Memory B cell (primary cell): Measurements from ENCODE around the gene GNAS-AS1.
"Not testable (repeated sequence)": the region's sequence is repeated elsewhere in the genome, so short reads cannot be mapped to it uniquely, and the experiment has no call there.

ENCODE experiments used
- ATAC-seq: fragments of 150-1000 bp; cut with Tn5 transposase; 2 replicates; pipeline ENCODE4 v1.10.0; 2021; ENCODE audit warnings: low read depth, mild to moderate bottlenecking, moderate library complexity
- DNase-seq, 2 donors: peaks; one replicate each; pipeline ENCODE4 v3.0.0; 2022; ENCODE audit warnings: low spot score in 2 of 2
- H3K27ac Mint-ChIP-seq: one replicate; pipeline ENCODE4 v1.8.0; 2022; ENCODE audit warnings: mild to moderate bottlenecking, moderate library complexity, mixed read lengths
- H3K27me3 Mint-ChIP-seq: one replicate; pipeline ENCODE4 v1.8.0; 2022; ENCODE audit warnings: mixed read lengths
- H3K36me3 Mint-ChIP-seq: one replicate; pipeline ENCODE4 v1.8.0; 2022; ENCODE audit warnings: mild to moderate bottlenecking, mixed read lengths
- H3K4me1 Mint-ChIP-seq: one replicate; pipeline ENCODE4 v1.8.0; 2022; ENCODE audit warnings: mixed read lengths
- H3K4me3 Mint-ChIP-seq: one replicate; pipeline ENCODE4 v1.8.0; 2022; ENCODE audit warnings: mild to moderate bottlenecking, moderate library complexity, mixed read lengths
- H3K9me3 Mint-ChIP-seq: one replicate; pipeline ENCODE4 v1.8.0; 2022; ENCODE audit warnings: mixed read lengths

The GNAS-AS1 gene

DNA sequence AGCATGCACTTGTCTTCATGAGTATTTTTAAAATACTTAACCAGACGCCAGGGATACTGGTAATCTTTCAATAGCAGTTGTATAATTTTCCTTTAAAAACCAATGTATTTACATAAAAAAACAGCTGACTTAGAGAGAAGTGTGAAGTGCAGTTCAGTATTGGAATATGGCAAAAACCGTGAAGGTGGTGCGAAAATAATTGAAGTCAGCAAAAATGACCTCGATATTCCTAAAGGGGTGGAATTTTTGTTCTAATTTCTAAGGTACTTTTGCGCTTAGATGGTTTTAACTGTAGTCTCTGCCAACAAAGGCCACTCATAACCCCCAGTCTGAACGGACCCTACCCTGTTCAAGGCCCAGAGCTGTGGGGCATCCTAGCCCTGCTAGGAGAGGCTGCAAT, 25.3 kb downstream of the GNAS-AS1 start:
- peaks cover 8% of the 10 kb centered on the region for H3K9me3 Mint-ChIP-seq
- ATAC-seq (no peak), DNase-seq (no peak)
- H3K27me3 Mint-ChIP-seq, result no peaks in the 10 kb centered on the region
- no peak overlapping the region for H3K4me3 Mint-ChIP-seq
- no peak overlapping the region for H3K27ac Mint-ChIP-seq
- H3K36me3 Mint-ChIP-seq, result peaks cover 8% of the 10 kb centered on the region
- no peaks in the 10 kb centered on the region for H3K4me1 Mint-ChIP-seq

DNA sequence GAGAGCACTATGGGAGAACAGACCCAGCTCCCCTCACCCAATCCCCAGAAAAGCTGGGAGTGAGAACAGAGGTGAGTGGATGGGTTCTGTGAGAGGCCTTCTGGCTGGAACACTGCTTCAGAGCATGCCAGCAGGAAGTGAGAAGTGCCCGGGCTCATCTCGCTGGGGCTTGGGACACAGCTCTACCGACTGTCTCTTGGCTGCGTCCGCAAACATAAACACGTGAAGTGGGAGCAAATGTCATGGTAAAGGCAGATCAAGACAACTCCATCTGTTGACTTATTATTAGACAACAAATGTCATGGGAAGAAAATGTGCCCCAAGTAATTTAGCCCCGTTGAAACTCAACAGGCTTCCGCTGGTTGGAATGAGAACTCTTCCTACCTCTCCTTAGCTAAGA, 25.9 kb downstream of the GNAS-AS1 start:
- Mint-ChIP-seq H3K36me3 (peaks cover 8% of the 10 kb centered on the region), H3K27ac (no peak overlapping the region), H3K4me3 (no peak overlapping the region), H3K9me3 (peaks cover 8% of the 10 kb centered on the region), H3K4me1 (no peaks in the 10 kb centered on the region), H3K27me3 (no peaks in the 10 kb centered on the region)
- DNase-seq, result no peak
- ATAC-seq, result no peak

DNA sequence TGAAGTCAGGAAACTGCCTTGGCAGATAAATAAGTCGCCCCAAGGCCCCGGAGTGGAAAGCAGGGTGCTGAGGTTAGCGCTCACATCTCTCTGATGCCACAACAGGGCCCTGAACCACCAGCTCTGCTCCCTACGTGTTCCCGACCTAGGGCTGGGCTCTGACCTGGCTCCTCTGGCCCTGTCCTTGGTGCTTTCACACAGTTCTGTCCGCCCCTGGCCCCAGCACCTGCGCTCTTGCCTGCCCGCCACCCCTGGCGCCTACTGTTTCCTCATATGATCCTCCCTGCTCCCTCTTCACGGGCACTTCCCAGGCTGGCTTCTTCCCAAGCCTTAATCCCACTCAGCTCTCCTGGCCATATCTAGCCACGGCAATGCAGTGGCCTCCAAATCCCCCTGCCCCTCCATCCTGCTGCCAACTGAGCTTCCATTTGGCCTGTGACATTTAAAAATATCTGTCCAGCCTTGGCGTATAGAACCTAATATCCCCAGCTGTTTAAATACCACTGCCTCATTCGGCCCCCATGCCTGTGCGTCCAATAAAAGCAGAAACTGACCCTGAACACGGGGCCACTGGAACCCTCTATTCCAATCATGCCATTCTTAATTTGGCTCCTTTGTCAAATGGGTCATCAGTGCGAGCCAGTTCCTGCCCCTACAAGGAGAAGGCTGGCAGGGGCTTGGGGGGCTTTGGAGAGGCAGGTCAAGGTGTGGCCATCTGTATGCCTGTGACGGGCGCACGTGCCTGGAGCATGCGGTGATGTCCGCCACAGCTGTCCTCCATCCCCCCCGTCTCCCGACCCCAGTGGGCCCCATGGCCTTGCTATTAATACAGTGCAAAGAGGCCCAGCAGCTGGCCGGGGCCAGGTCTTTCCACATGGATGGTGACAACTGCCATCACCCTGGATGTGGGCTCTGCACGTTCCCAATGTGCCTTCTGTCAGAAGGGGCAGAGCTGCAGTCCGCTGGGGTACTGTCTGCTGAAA, 27.7 kb downstream of the GNAS-AS1 start:
- H3K27me3 Mint-ChIP-seq, result no peaks in the 10 kb centered on the region
- H3K9me3 Mint-ChIP-seq, result peaks cover 5% of the 10 kb centered on the region
- ATAC-seq (no peak), DNase-seq (no peak)
- H3K27ac Mint-ChIP-seq, result no peak overlapping the region
- H3K4me3 Mint-ChIP-seq, result no peak overlapping the region
- peaks cover 5% of the 10 kb centered on the region for H3K36me3 Mint-ChIP-seq
- H3K4me1 Mint-ChIP-seq, result no peaks in the 10 kb centered on the region

DNA sequence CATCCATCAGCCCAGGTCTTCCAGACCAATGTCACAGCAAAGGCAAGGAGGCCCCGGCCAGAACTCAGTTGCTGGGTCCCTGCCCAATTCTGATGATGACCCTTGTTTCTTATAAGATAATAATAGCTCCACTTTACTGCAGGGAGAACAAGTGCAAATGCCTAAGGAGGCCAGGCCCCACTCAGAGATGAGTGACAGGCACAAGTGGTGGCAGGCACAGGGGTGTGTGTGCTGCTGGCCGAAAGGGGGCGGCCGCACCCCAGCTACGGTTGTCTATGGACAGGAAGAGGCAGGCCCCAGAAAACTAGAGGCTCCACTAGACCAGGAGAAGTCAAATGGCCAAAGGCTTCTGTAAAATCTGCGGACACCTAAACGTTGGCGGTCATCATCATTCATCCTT, 28.6 kb downstream of the GNAS-AS1 start:
- peaks cover 5% of the 10 kb centered on the region for H3K9me3 Mint-ChIP-seq
- peaks cover 5% of the 10 kb centered on the region for H3K36me3 Mint-ChIP-seq
- H3K4me3 Mint-ChIP-seq, result no peak overlapping the region

DNA sequence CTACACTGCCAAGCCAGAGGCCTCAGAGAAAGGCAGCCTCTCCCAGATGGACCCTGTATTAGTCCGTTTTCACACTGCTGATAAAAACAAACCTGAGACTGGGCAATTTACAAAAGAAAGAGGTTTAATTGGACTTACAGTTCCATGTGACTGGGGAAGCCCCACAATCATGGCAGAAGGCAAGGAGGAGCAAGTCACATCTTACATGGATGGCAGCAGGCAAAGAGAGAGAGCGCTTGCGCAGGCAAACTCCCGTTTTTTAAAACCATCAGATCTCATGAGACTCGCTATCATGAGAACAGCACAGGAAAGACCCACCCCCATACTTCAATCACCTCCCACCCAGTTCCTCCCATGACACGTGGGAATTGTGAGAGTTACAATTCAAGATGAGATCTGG, 30.2 kb downstream of the GNAS-AS1 start:
- DNase-seq, H3K4me3 Mint-ChIP-seq, H3K9me3 Mint-ChIP-seq, ATAC-seq, H3K27ac Mint-ChIP-seq, H3K27me3 Mint-ChIP-seq, H3K36me3 Mint-ChIP-seq, H3K4me1 Mint-ChIP-seq: not testable (repeated sequence)

More for the DNA sequence above, 28.6 kb downstream of the GNAS-AS1 start:
- DNase-seq, result no peak
- Mint-ChIP-seq H3K27me3 (no peaks in the 10 kb centered on the region), H3K4me1 (no peaks in the 10 kb centered on the region), H3K27ac (no peak overlapping the region)
- ATAC-seq, result no peak

DNA sequence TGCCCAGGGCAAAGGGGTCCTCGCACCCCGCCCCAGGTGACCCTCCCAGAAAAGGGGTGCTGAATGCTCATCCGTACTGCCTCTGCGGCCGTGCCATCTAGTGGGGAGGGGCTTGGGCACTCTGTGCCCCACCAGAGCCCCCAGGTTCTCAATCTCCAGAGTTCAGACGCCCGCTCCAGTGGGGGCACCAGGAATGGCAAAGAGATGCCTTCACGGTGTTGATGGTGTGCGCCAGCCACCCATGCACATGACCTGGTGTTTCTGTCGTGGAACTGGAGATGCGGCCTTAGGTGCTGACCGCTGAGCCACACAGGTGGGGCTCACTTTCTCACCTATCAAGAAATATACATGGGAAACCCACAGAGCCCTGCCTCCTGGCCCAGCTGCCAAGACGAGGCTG, 30.8 kb downstream of the GNAS-AS1 start:
- H3K4me1 Mint-ChIP-seq, result no peaks in the 10 kb centered on the region
- H3K9me3 Mint-ChIP-seq, result peaks cover 5% of the 10 kb centered on the region
- H3K36me3 Mint-ChIP-seq, result peaks cover 5% of the 10 kb centered on the region
- H3K27me3 Mint-ChIP-seq, result peaks cover 2% of the 10 kb centered on the region
- no peak overlapping the region for H3K4me3 Mint-ChIP-seq
- no peak overlapping the region for H3K27ac Mint-ChIP-seq
- DNase-seq (no peak), ATAC-seq (no peak)

DNA sequence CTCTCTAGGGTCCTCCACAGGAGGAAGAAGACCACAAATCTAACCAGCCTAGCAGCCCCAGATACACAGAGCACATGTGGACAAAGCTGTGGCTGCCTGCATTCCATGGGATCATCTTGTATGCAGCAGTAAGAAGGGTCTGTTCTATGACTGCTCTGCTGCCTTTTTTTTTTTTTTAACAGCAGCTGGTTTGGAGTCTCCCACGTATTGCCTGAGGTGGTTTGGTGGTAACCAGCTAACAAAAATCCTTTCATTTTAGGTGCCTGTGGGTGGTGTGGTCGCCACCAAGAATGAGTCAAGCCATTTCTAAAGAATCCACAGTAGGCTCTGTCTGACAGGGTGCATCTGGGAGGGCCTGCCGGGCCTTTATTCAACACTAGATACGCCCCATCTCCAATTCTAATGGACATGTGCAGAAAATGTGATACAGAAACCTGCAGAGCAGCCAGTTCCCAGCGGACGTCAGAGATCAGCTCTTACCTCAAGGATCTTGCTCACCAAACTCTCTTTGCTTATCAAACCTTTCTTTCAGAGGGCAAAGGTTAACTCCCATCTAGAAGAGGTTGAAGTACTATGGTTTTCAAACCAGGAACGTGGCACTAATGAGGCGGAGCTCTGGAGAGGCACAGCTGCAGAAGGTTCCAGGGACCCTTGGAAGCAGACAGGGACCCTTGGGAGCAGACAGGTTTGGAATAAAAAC, 32.0 kb downstream of the GNAS-AS1 start:
- Mint-ChIP-seq H3K36me3 (peaks cover 5% of the 10 kb centered on the region), H3K27me3 (peaks cover 2% of the 10 kb centered on the region), H3K4me1 (no peaks in the 10 kb centered on the region), H3K27ac (no peak overlapping the region), H3K9me3 (peaks cover 5% of the 10 kb centered on the region), H3K4me3 (no peak overlapping the region)
- ATAC-seq (no peak), DNase-seq (no peak)

DNA sequence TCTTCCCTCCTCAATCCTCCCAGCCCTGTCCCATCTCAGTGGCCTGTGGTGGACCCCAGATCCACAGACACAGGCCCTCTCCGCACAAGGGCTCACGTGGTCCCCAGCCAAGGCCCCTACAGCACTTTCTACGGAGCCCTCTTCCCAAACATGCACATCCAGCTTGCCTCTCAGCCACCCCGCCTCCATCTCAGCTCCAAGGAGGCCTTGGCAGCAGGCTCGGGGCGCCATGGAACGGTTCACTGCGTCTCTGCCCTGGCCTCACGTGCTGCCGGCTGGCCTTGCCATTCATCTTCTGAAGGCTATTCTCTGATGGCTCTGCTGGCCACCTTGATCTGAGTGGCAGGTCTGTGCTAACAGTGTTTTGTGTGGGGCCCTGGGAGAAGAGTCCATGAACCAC, 33.0 kb downstream of the GNAS-AS1 start:
- H3K4me3 Mint-ChIP-seq, result no peak overlapping the region
- H3K27me3 Mint-ChIP-seq, result peaks cover 6% of the 10 kb centered on the region
- H3K36me3 Mint-ChIP-seq, result peaks cover 5% of the 10 kb centered on the region
- DNase-seq, result no peak
- H3K9me3 Mint-ChIP-seq, result peaks cover 5% of the 10 kb centered on the region
- no peaks in the 10 kb centered on the region for H3K4me1 Mint-ChIP-seq
- no peak overlapping the region for H3K27ac Mint-ChIP-seq
- no peak for ATAC-seq

DNA sequence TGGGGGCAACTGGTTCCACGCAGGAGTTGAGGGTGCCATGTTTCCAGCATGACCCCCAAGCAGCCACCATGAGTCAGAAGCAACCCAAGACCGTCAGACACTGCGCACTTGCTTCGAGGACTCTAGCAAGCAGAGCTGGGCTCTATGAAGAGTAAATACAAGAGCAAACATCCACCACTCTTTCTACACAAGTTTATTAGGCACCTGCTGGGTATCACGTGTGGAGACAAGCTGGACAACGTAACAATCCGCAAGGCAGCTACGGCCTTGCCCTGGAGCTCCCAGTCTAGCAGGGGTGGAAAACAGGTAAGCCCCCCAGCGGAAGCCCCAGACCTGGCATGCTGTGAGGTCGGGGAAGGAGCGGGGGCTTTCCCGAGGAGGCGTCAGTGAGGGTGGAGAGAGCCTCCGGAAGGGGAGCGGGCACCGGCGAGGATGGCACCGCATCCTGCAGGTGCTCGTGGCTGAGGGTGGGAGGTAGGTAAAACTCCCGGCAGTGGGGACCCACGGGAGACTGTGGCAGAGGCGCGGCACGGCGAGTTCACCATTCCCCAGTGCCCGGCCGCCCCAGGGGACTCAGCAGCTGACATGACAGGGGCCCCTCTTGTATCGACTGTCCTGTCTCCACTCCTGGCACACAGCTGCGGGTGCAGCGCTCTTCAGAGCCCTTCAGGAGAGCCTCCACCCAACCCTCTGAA, 33.6 kb downstream of the GNAS-AS1 start:
- peaks cover 5% of the 10 kb centered on the region for H3K9me3 Mint-ChIP-seq
- ATAC-seq (no peak), DNase-seq (no peak)
- no peaks in the 10 kb centered on the region for H3K4me1 Mint-ChIP-seq
- H3K27ac Mint-ChIP-seq, result no peak overlapping the region
- H3K27me3 Mint-ChIP-seq, result peaks cover 6% of the 10 kb centered on the region
- H3K36me3 Mint-ChIP-seq, result peaks cover 5% of the 10 kb centered on the region
- no peak overlapping the region for H3K4me3 Mint-ChIP-seq

DNA sequence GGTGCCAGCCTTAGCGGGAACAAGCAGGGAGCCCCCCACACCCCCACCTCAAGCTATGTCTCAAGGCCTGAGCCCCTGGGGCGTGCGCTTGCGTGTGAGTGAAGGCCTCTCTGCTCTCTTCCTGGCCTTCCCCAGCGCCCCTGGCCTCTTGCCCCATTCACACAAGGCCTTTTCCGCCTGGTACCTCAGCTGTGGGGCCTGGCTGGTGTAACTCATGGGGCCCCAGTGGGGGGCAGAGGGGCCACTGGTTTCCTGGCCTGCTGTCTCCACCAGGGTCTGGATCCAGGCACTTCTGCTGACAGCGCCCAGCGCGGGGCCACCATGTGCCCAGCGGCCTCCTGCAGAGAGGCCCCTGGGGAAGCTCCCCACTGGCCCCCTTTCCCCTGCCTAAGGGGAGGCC, 34.7 kb downstream of the GNAS-AS1 start:
- Mint-ChIP-seq H3K4me3 (no peak overlapping the region), H3K36me3 (peaks cover under 1% of the 10 kb centered on the region), H3K27ac (no peak overlapping the region), H3K27me3 (peaks cover 12% of the 10 kb centered on the region), H3K9me3 (peaks cover 5% of the 10 kb centered on the region), H3K4me1 (no peaks in the 10 kb centered on the region)
- ATAC-seq (no peak), DNase-seq (no peak)

DNA sequence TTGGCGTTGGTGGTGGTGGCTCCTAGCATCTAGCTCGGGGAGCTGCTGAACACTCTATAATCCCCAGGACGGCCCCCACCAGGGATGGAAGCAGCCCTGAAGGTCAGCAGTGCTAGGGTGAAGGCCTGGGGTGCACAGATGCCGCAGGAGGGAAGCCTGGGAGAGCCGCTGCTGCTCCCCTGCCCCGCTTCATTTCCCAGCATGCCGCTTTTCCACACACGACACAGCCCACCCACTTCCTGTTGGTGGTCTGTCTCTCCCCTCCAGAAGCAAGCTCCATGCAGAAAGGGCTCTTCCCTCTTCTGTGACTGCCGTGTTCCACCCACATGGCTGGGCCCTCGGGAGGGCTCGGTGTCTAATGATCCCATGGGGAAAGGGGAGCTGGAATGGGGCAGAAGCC, 35.3 kb downstream of the GNAS-AS1 start:
- Mint-ChIP-seq H3K4me1 (no peaks in the 10 kb centered on the region), H3K27ac (no peak overlapping the region), H3K36me3 (no peaks in the 10 kb centered on the region), H3K4me3 (no peak overlapping the region), H3K27me3 (peaks cover 12% of the 10 kb centered on the region), H3K9me3 (peaks cover under 1% of the 10 kb centered on the region)
- DNase-seq, result no peak
- ATAC-seq, result no peak

DNA sequence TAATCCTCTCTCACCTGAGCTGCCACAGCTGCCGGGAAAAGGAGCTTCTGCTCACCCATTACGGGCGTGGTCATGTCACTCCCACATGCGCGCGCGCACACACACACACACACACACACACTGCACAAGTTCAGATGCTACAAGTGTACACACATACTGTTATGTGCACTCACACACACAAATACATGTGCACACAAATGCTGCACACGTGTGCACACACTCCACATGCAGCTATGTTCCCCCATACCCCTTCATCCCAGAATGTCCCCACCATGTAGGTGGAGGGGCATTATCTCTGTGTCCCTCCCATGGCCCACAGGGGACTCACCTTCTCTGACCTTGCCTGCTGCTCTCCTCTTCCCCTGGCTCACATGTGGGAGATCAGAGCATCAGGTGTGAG, 37.3 kb downstream of the GNAS-AS1 start:
- Mint-ChIP-seq H3K4me3 (no peak overlapping the region), H3K36me3 (no peaks in the 10 kb centered on the region), H3K9me3 (no peaks in the 10 kb centered on the region), H3K27me3 (peaks cover 15% of the 10 kb centered on the region), H3K4me1 (no peaks in the 10 kb centered on the region), H3K27ac (no peak overlapping the region)
- DNase-seq, result no peak
- ATAC-seq, result no peak

DNA sequence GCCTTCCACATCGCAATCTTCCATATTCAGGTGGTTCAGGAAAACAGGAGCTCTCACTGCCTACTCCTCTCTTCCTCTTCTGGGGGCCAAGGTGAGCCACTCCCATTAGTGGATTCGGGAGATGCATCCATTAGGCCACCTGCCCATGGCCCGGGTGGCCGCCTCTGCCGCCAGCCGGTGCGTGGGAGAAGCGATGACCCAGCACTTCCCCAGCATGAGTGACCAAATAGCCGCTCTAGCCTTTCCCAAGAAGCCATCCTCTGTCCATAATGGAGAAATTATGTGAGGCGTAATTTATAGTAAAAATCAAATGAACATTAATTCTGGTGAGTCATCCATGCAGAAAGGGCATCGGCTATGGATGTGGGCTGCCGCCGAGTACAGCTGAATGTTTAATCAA, 39.4 kb downstream of the GNAS-AS1 start:
- Mint-ChIP-seq H3K4me3 (no peak overlapping the region), H3K27me3 (peaks cover 24% of the 10 kb centered on the region), H3K36me3 (no peaks in the 10 kb centered on the region), H3K4me1 (no peaks in the 10 kb centered on the region), H3K9me3 (no peaks in the 10 kb centered on the region), H3K27ac (no peak overlapping the region)
- ATAC-seq (no peak), DNase-seq (no peak)

DNA sequence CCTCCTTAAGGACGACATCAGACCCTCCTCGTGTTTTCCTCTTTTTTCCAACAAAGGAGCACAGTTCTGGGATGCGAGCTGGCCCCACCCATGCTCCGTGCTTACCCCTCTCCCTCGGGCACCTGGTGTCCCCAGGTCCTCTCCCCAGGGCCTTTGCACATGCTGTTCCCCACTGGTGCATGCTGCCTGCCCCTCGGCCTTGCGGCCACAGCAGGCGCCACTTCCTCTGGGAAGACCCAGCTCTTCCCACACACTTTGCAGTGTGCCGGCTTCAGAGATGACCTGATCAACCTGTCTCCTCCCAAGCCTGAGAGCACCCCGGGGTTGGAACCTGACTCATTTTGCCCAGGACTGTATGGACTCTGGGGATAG, 39.8 kb downstream of the GNAS-AS1 start:
- H3K27me3 Mint-ChIP-seq, result peaks cover 26% of the 10 kb centered on the region
- no peak overlapping the region for H3K27ac Mint-ChIP-seq
- ATAC-seq, result no peak
- no peak overlapping the region for H3K4me3 Mint-ChIP-seq
- H3K4me1 Mint-ChIP-seq, result no peaks in the 10 kb centered on the region
- no peak for DNase-seq
- H3K9me3 Mint-ChIP-seq, result no peaks in the 10 kb centered on the region
- no peaks in the 10 kb centered on the region for H3K36me3 Mint-ChIP-seq
